DMS53 treated with DMSO at 0.1 percent for 48 hours (cell line): Measurements from ENCODE around the gene YES1.

ENCODE experiments used
- DNase-seq: peaks from one replicate; lab custom pipeline; 2025; ENCODE audit not compliant: unreplicated experiment; lab: John Stamatoyannopoulos, UW

The YES1 gene

GRCh38 chr18:811892-812375 is at the start of gene YES1:
Gene YES1 (minus strand): TSS chr18:812242. CDS start chr18:756827, 55,415 bp downstream.
- no peak for DNase-seq

- DNase-seq = no peak
Observed at GRCh38 chr18:857986-858385, 45.9 kb upstream of the YES1 start.

- no peak for DNase-seq
Observed at GRCh38 chr18:853471-853870, 41.4 kb upstream of the YES1 start.

- no peak for DNase-seq
Observed at GRCh38 chr18:850960-851359, 38.9 kb upstream of the YES1 start.

GRCh38 chr18:849021-849420 is 37.0 kb upstream of the YES1 start:
- no peak for DNase-seq

GRCh38 chr18:848062-848861 is 36.2 kb upstream of the YES1 start:
- no peak for DNase-seq

GRCh38 chr18:845152-845819 is 33.2 kb upstream of the YES1 start:
- no peak for DNase-seq

GRCh38 chr18:841647-842370 is 29.8 kb upstream of the YES1 start:
- DNase-seq = no peak

GRCh38 chr18:840516-840915 is 28.5 kb upstream of the YES1 start:
- no peak for DNase-seq

GRCh38 chr18:840023-840408 is 28.0 kb upstream of the YES1 start:
- no peak for DNase-seq

GRCh38 chr18:839224-840022 is 27.4 kb upstream of the YES1 start:
- peak; percentile 78 for DNase-seq

- DNase-seq = no peak
Observed at GRCh38 chr18:837922-838321, 25.9 kb upstream of the YES1 start.

- DNase-seq = no peak
Observed at GRCh38 chr18:834082-834720, 22.2 kb upstream of the YES1 start.

- DNase-seq = no peak
Observed at GRCh38 chr18:833197-833596, 21.2 kb upstream of the YES1 start.

- DNase-seq = peak; percentile 93
Observed at GRCh38 chr18:832085-832681, 20.1 kb upstream of the YES1 start.

- peak; percentile 62 for DNase-seq
Observed at GRCh38 chr18:830315-830901, 18.4 kb upstream of the YES1 start.

- DNase-seq = no peak
Observed at GRCh38 chr18:829432-829831, 17.4 kb upstream of the YES1 start.

GRCh38 chr18:827093-827677 is 15.1 kb upstream of the YES1 start:
- DNase-seq = no peak

- DNase-seq = no peak
Observed at GRCh38 chr18:825891-826585, 14.0 kb upstream of the YES1 start.
